Stimulated activated CD4-positive, alpha-beta T cell treated with anti-CD3 and anti-CD28 coated beads, TNF-alpha, amount 100 ng/mL, for 48 hours (primary cell): ENCODE results near the gene PARVB.

Source experiments
- DNase-seq, 3 donors: peaks; one replicate each; pipeline ENCODE4 v3.0.0-alpha.2; 2020; ENCODE audit warnings: low read depth in 3 of 3

PARVB gene

GRCh38 chr22:44214764-44215163 lies 190.7 kb downstream of the PARVB start:
- no peak for DNase-seq

GRCh38 chr22:44215287-44215686 lies 191.2 kb downstream of the PARVB start:
- DNase-seq, result no peak

DNA sequence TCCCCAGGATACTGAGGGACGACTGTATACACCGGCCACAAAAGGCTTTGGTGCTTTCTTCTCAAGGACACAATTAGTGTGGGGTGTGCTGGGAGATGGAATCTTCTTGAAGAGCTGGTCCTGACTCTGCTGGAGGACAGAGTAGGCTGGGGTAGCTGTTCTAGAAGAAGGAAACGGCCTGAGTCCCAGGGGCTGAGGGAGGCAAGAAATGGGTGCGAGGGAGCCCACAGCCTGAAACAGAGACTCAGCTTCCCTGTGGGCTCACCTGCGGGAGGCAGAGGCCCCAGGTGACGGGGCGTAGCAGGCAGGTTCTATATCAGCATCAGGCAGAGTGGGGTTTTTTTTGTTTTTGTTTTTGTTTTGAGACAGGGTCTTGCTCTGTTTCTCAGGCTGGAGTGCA lies 193.2 kb downstream of the PARVB start:
- no peak for DNase-seq

- no peak for DNase-seq
Observed at GRCh38 chr22:44218071-44218470, 194.0 kb downstream of the PARVB start.

- no peak for DNase-seq
Observed at GRCh38 chr22:44219101-44219870, 195.2 kb downstream of the PARVB start.

DNA sequence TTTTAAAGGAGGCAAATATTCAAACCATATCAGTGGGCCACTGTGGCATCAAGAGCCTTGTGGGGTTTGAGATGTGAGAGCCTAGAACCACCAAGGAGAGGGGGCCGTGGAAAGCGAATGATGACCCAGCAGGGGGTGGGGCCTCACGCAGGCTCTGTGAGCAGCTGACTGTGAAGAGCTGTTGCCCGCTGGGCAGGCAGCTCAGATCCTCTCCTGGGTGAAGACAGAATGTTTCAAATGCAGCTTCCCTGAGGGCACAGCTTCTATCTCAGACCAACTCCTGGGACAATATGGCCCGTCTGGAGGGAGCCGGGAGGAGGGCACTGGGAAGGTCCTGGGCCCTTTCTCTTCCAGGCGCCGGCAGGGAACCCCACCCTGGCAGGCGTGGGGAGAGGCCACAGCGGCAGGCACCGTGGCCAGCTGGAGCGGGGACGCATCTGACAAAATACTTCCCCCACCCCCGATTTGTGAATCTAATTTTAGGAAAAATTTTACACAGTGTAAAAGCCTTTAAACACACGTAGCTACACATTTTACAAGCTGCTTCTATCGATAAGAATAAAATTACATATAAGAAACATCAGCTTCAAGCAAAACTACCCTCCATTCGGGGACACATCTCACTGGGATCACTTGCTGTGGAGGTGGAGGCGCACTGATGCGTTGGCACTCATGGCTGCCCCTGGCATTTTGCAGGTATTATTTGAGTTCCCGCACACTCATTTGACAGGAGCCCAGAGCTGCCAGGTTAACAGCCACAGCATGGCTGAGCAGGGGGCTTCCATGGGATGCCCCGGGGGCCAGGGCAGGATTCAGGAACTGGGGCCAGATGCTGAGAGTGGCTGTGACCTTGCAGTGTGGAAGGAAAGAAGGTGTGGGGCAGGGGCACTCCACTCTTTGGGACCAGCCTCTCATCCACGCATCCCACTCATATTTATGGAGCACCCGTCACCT lies 196.9 kb downstream of the PARVB start:
- DNase-seq, result no peak

DNA sequence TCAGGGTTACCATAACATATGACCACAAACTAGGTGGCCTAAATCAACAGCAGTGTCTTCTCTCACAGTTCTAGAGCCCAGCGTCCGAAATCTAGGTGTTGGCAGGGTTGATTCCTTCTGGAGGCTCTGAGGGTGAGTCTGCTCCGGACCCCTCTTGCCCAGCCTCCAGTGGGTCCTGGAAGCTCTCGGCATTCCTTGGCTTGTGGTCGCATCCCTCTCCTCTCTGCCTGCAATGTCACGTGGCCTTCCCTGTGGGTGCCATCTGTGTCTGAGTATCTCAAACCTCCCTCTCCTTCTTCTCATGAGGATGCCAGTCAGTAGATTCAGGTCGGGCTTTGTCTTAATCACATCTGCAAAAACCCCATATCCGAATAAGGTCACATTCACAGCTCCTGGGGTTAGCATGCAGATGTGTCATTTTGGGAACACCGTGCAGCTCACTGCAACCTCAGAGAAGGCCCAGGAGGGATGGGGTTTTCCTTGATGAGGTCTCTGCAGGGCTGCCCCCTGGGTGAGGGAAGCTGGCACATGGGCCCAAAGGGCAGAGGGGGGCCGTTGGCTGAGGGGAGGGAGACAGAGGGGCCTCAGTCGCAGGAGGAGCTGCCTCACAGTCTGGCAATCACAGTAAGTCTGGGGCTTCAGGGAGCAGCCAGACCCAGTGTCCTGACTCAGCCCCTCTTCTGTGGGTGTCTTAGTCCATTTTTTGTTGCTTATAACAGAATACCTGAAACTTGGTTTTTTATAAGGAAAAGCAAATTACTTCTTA lies 197.8 kb downstream of the PARVB start:
- DNase-seq, result no peak
